OCI-LY1 (cell line): ENCODE measurements around the gene PTPRD.

Experiments used
- H2AFZ ChIP-seq: fragments of 200-600 bp; sonication (generic), shearing (Covaris generic); 2 replicates; pipeline ENCODE4 v1.6.0; 2014; ENCODE audit warnings: antibody characterized with exemption, mild to moderate bottlenecking, low read length
- H3F3A ChIP-seq: fragments of 200-600 bp; sonication (generic), shearing (Covaris generic); 2 replicates; pipeline ENCODE4 v1.6.0; 2014; ENCODE audit warnings: mild to moderate bottlenecking, antibody characterized with exemption, low read length, moderate library complexity; ENCODE audit not compliant: insufficient read depth
- H3K27ac ChIP-seq: fragments of 200-600 bp; sonication (generic); 2 replicates; pipeline ENCODE4 v1.5.1; 2014; ENCODE audit warnings: low read length, mixed run types, mild to moderate bottlenecking, low read depth; ENCODE audit not compliant: poor library complexity, severe bottlenecking
- H3K27me3 ChIP-seq: fragments of 200-600 bp; sonication (generic); 2 replicates; pipeline ENCODE4 v1.6.0; 2014; ENCODE audit warnings: antibody characterized with exemption, mild to moderate bottlenecking, low read length, moderate library complexity; ENCODE audit not compliant: insufficient read depth
- H3K36me3 ChIP-seq: fragments of 200-600 bp; sonication (generic); 2 replicates; pipeline ENCODE4 v1.6.1; 2014; ENCODE audit warnings: mild to moderate bottlenecking, antibody characterized with exemption, low read length, moderate library complexity, mixed read lengths; ENCODE audit not compliant: insufficient read depth
- H3K4me1 ChIP-seq: fragments of 200-600 bp; sonication (generic); 2 replicates; pipeline ENCODE4 v1.5.1; 2014; ENCODE audit warnings: mild to moderate bottlenecking, low read length, moderate library complexity; ENCODE audit not compliant: insufficient read depth, severe bottlenecking
- H3K4me2 ChIP-seq: fragments of 200-600 bp; sonication (generic), shearing (Covaris generic); 2 replicates; pipeline ENCODE4 v1.6.1; 2014; ENCODE audit warnings: low read length
- H3K4me3 ChIP-seq: fragments of 200-600 bp; sonication (generic); 2 replicates; pipeline ENCODE4 v1.5.1; 2014; ENCODE audit warnings: low read length, low read depth, mild to moderate bottlenecking, mixed read lengths; ENCODE audit not compliant: poor library complexity, severe bottlenecking
- H3K79me2 ChIP-seq: fragments of 200-600 bp; shearing (Covaris generic); 2 replicates; pipeline ENCODE4 v1.6.1; 2016; ENCODE audit warnings: mixed run types, low read length, mixed read lengths; ENCODE audit not compliant: insufficient read depth
- H3K9ac ChIP-seq: fragments of 200-600 bp; sonication (generic), shearing (Covaris generic); 2 replicates; pipeline ENCODE4 v1.6.1; 2014; ENCODE audit warnings: mild to moderate bottlenecking, low read length, mixed read lengths
- H3K9me2 ChIP-seq: fragments of 200-600 bp; sonication (generic), shearing (Covaris generic); 2 replicates; pipeline ENCODE4 v1.6.1; 2014; ENCODE audit warnings: low read depth, mild to moderate bottlenecking, low read length, mixed read lengths
- H3K9me3 ChIP-seq: fragments of 200-600 bp; shearing (Covaris generic); 2 replicates; pipeline ENCODE4 v1.6.1; 2014; ENCODE audit warnings: low read length, mixed read lengths
- H4K20me1 ChIP-seq: fragments of 200-600 bp; sonication (generic), shearing (Covaris generic); 2 replicates; pipeline ENCODE4 v1.6.0; 2016; ENCODE audit warnings: mild to moderate bottlenecking, low read length; ENCODE audit not compliant: insufficient read depth
- CTCF ChIP-seq: fragments of 200-600 bp; sonication (generic), shearing (Covaris generic); IDR thresholded peaks from 2 replicates; pipeline ENCODE4 v1.5.1; 2017; ENCODE audit warnings: mild to moderate bottlenecking, antibody characterized with exemption, low read length, moderate library complexity, mixed read lengths
- EZH2 ChIP-seq: fragments of 200-600 bp; sonication (generic), shearing (Covaris generic); IDR thresholded peaks from 2 replicates; pipeline ENCODE4 v1.8.0; 2017; ENCODE audit warnings: borderline replicate concordance, mixed run types, mild to moderate bottlenecking, antibody characterized with exemption, low read length, moderate library complexity, mixed read lengths

PTPRD gene

GRCh38 chr9:8610256-8610655 lies 2002.5 kb downstream of the PTPRD start:
- H3K27ac ChIP-seq = no peak overlapping the region
- TF ChIP-seq CTCF (no peak), EZH2 (no peak)
- H3K27me3 ChIP-seq = no peaks in the 10 kb centered on the region
- no peaks in the 10 kb centered on the region for H4K20me1 ChIP-seq
- no peak overlapping the region for H3K9ac ChIP-seq
- no peaks in the 10 kb centered on the region for H3K4me1 ChIP-seq
- no peaks in the 10 kb centered on the region for H3K36me3 ChIP-seq
- H3K9me2 ChIP-seq = no peaks in the 10 kb centered on the region
- H3K9me3 ChIP-seq = no peaks in the 10 kb centered on the region
- no peak overlapping the region for H3K4me2 ChIP-seq
- H3K79me2 ChIP-seq = no peaks in the 10 kb centered on the region
- no peaks in the 10 kb centered on the region for H3F3A ChIP-seq
- H3K4me3 ChIP-seq = no peak overlapping the region
- no peak overlapping the region for H2AFZ ChIP-seq

- TF ChIP-seq CTCF (no peak), EZH2 (no peak)
- H3K36me3 ChIP-seq = no peaks in the 10 kb centered on the region
- no peaks in the 10 kb centered on the region for H3K79me2 ChIP-seq
- no peaks in the 10 kb centered on the region for H3K4me1 ChIP-seq
- no peaks in the 10 kb centered on the region for H3K9me2 ChIP-seq
- no peak overlapping the region for H3K4me3 ChIP-seq
- no peaks in the 10 kb centered on the region for H3F3A ChIP-seq
- no peak overlapping the region for H3K4me2 ChIP-seq
- no peaks in the 10 kb centered on the region for H4K20me1 ChIP-seq
- no peak overlapping the region for H3K9ac ChIP-seq
- H3K27ac ChIP-seq = no peak overlapping the region
- H2AFZ ChIP-seq = no peak overlapping the region
- no peaks in the 10 kb centered on the region for H3K27me3 ChIP-seq
- H3K9me3 ChIP-seq = no peaks in the 10 kb centered on the region
These were observed 2007.7 kb downstream of the PTPRD start for GRCh38 chr9:8605096-8605495.

- H3K4me3 ChIP-seq = no peak overlapping the region
- no peaks in the 10 kb centered on the region for H3K9me3 ChIP-seq
- TF ChIP-seq CTCF (no peak), EZH2 (no peak)
- H3K9me2 ChIP-seq = no peaks in the 10 kb centered on the region
- H3K4me1 ChIP-seq = no peaks in the 10 kb centered on the region
- no peaks in the 10 kb centered on the region for H3K36me3 ChIP-seq
- no peaks in the 10 kb centered on the region for H3F3A ChIP-seq
- no peak overlapping the region for H3K9ac ChIP-seq
- no peak overlapping the region for H3K4me2 ChIP-seq
- no peaks in the 10 kb centered on the region for H4K20me1 ChIP-seq
- H3K79me2 ChIP-seq = no peaks in the 10 kb centered on the region
- no peaks in the 10 kb centered on the region for H3K27me3 ChIP-seq
- no peak overlapping the region for H2AFZ ChIP-seq
- no peak overlapping the region for H3K27ac ChIP-seq
These were observed 2008.6 kb downstream of the PTPRD start for GRCh38 chr9:8604201-8604600.
